Gastroesophageal sphincter (tissue), 4 donors: ENCODE measurements around the gene ACTR3C. TPM values are rescaled to one million over a fixed set of nuclear protein-coding genes. Genes with fewer than 3 reads are reported as not detected.
"Not testable (repeated sequence)": the region's sequence is repeated elsewhere in the genome, so short reads cannot be mapped to it uniquely, and the experiment has no call there.

Source experiments
- ATAC-seq: fragments of 150-250 bp; one replicate; pipeline ENCODE4 v1.9.1; 2016; ENCODE audit warnings: mild to moderate bottlenecking, moderate library complexity
- H3K27ac ChIP-seq, 4 donors: fragments of 200-600 bp; sonication (generic) in 3 of 4; 1 replicate in 3 of 4; 2 replicates in 1 of 4; pipeline ENCODE4 v1.5.1; 2016 to 2019
- H3K27me3 ChIP-seq: fragments of 200-600 bp; sonication (generic); one replicate; pipeline ENCODE4 v1.5.1; 2019
- H3K36me3 ChIP-seq, 2 donors: fragments of 200-600 bp; sonication (generic); one replicate each; pipeline ENCODE4 v1.5.1; 2019; ENCODE audit warnings: control low read depth in 1 of 2
- H3K4me1 ChIP-seq, 3 donors: fragments of 200-600 bp; sonication (generic); 1 replicate in 2 of 3; 2 replicates in 1 of 3; pipeline ENCODE4 v1.5.1; 2016 to 2019; ENCODE audit warnings: control low read depth in 2 of 3
- H3K4me3 ChIP-seq, 2 donors: fragments of 200-600 bp; sonication (generic); one replicate each; pipeline ENCODE4 v1.5.1; 2019; ENCODE audit warnings: mild to moderate bottlenecking in 1 of 2, moderate library complexity in 1 of 2
- H3K9me3 ChIP-seq, 3 donors: fragments of 200-600 bp; sonication (generic); one replicate each; pipeline ENCODE4 v1.5.1; 2017 to 2019; ENCODE audit warnings: control low read depth in 2 of 3
- EP300 ChIP-seq: sonication (generic); formaldehyde crosslinking; IDR thresholded peaks from one replicate; pipeline ENCODE4 v1.6.1; 2017; ENCODE audit warnings: antibody characterized with exemption, mild to moderate bottlenecking
- POLR2A ChIP-seq, 2 donors: fragments of 450-650 bp; IDR thresholded peaks; one replicate each; pipeline ENCODE4 v1.6.1; 2017; ENCODE audit warnings: antibody characterized with exemption in 2 of 2, mild to moderate bottlenecking in 2 of 2, moderate library complexity in 1 of 2
- POLR2AphosphoS5 ChIP-seq: sonication (generic); formaldehyde crosslinking; IDR thresholded peaks from one replicate; pipeline ENCODE4 v1.6.1; 2017; ENCODE audit warnings: antibody characterized with exemption
- WGBS, 2 donors: methylation state at CpG; one replicate each; pipeline ENCODE4 v1.1.5; 2018; ENCODE audit warnings: low coverage in 1 of 2; 5-methylcytosine and 5-hydroxymethylcytosine counted together
- total RNA-seq, 4 donors: library from RNA; depleted of rRNA; stranded (reverse); fragments of >200 nt; gene quantifications; one replicate each; pipeline ENCODE4 v1.1.0, GENCODE V29; 2016
- TF ChIP-seq, protein P1 (sequence below), 4 experiments: fragments of 200-600 bp in 2 of 4; fragments of 450-650 bp in 2 of 4; sonication (generic) in 1 of 4; IDR thresholded peaks; one replicate each; pipeline ENCODE4 v1.5.1; 2017 to 2019; ENCODE audit warnings: antibody characterized with exemption in 4 of 4, mild to moderate bottlenecking in 2 of 4, moderate library complexity in 2 of 4

Gene ACTR3C
- total RNA-seq, 4 donors from 2014 or later: 6.4 to 10.0 (median 8.1) TPM

- Histone ChIP-seq H3K4me1 (no peaks in the 10 kb centered on the region), H3K36me3 (no peaks in the 10 kb centered on the region), H3K27ac (no peak overlapping the region), H3K27me3 (no peaks in the 10 kb centered on the region), H3K4me3 (no peak overlapping the region), H3K9me3 (no peaks in the 10 kb centered on the region)
- no peak for ATAC-seq
- TF ChIP-seq POLR2A (IDR thresholded peaks at IDR 0.05) (no peak), POLR2AphosphoS5 (no peak), EP300 (no peak)
- TF ChIP-seq, protein P1, sequence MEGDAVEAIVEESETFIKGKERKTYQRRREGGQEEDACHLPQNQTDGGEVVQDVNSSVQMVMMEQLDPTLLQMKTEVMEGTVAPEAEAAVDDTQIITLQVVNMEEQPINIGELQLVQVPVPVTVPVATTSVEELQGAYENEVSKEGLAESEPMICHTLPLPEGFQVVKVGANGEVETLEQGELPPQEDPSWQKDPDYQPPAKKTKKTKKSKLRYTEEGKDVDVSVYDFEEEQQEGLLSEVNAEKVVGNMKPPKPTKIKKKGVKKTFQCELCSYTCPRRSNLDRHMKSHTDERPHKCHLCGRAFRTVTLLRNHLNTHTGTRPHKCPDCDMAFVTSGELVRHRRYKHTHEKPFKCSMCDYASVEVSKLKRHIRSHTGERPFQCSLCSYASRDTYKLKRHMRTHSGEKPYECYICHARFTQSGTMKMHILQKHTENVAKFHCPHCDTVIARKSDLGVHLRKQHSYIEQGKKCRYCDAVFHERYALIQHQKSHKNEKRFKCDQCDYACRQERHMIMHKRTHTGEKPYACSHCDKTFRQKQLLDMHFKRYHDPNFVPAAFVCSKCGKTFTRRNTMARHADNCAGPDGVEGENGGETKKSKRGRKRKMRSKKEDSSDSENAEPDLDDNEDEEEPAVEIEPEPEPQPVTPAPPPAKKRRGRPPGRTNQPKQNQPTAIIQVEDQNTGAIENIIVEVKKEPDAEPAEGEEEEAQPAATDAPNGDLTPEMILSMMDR (IDR thresholded peaks at IDR 0.05): no peak
Observed at GRCh38 chr7:150308575-150308974, 14.8 kb downstream of the ACTR3C start.

- Histone ChIP-seq H3K27me3 (no peaks in the 10 kb centered on the region), H3K27ac (no peak overlapping the region), H3K4me1 (no peaks in the 10 kb centered on the region), H3K4me3 (no peak overlapping the region), H3K36me3 (no peaks in the 10 kb centered on the region), H3K9me3 (no peaks in the 10 kb centered on the region)
- 84 to 88% methylated on average over 7 to 9 of the region's 9 CpGs for WGBS, 2 donors
- ATAC-seq: no peak
- TF ChIP-seq POLR2A (IDR thresholded peaks at IDR 0.05) (no peak), POLR2AphosphoS5 (no peak)
- TF ChIP-seq, protein P1 (IDR thresholded peaks at IDR 0.05): no peak
Observed at GRCh38 chr7:150307904-150308303, 15.4 kb downstream of the ACTR3C start.

GRCh38 chr7:150307129-150307528 lies 16.2 kb downstream of the ACTR3C start:
- 83% methylated on average over 3 of the region's 3 CpGs for WGBS, 2 donors
- H3K4me3 ChIP-seq: no peak overlapping the region

GRCh38 chr7:150306377-150306776 lies 17.0 kb downstream of the ACTR3C start:
- not testable (repeated sequence) for H3K36me3 ChIP-seq, H3K27me3 ChIP-seq, H3K4me3 ChIP-seq, ATAC-seq, H3K4me1 ChIP-seq, H3K9me3 ChIP-seq, H3K27ac ChIP-seq
- WGBS, 2 donors: 71 to 73% methylated on average over 4 of the region's 5 CpGs

More at GRCh38 chr7:150307129-150307528, 16.2 kb downstream of the ACTR3C start:
- no peak for ATAC-seq
- Histone ChIP-seq H3K4me1 (no peaks in the 10 kb centered on the region), H3K27me3 (no peaks in the 10 kb centered on the region), H3K27ac (no peak overlapping the region), H3K36me3 (no peaks in the 10 kb centered on the region), H3K9me3 (no peaks in the 10 kb centered on the region)
- no peak for TF ChIP-seq POLR2A (IDR thresholded peaks at IDR 0.05)
- TF ChIP-seq POLR2AphosphoS5: no peak
- TF ChIP-seq EP300: no peak
- TF ChIP-seq, protein P1 (IDR thresholded peaks at IDR 0.05): no peak

DNA sequence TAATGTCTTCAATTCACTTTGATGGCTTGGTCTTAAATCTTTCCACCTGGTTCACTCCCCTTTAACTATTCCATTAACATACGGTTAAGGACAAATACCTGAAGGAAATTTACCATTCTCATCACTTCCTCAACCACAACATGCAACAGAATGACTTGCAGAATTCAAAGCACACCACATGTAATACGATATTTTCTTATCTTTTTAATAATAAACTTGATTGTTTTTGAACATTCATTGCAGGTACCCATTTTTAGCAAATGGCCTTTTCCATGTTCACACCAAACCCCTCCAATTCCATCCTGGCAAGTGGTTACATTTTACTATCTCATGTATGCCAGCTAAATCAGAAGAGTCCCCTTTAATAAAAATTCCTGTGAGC lies 17.5 kb downstream of the ACTR3C start:
- not testable (repeated sequence) for H3K27ac ChIP-seq, H3K27me3 ChIP-seq, H3K4me3 ChIP-seq, H3K9me3 ChIP-seq, H3K36me3 ChIP-seq, ATAC-seq, H3K4me1 ChIP-seq
- WGBS, 2 donors: 64 to 82% methylated on average over 2 of the region's 2 CpGs

DNA sequence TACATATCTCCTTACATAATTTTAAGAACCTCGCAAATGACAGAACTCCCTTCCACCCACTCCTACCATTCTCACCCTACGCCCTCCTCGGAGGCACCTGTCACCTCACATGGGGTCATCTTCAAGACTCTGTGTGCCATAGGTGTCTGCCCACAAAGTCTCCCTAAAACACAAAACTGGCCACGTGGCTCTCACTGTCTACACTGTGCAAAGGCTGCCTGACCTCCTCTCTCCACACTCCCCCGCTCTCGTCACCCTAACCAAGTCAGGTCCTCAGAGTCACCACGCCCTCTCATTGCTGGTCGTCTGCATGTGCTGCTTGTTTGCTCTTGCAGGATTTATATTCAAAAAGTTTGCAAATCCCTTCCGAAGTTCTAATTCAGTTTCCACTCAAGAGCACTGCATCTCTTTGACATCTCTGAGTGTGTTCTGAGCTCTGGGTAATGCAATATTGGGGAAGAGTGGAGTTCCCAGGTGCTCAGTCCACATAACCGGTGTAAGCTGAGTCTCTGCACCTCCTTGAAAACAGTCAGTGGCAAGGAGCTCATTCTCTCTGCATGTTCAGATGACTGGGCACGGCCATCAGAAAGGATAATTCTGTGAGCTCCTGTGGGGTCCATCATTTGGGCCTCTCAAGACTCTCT lies 18.0 kb downstream of the ACTR3C start:
- 86 to 88% methylated on average over 4 to 10 of the region's 11 CpGs for WGBS, 2 donors
- ATAC-seq: peak; percentile 10
- not testable (repeated sequence) for H3K9me3 ChIP-seq, H3K27ac ChIP-seq, H3K4me3 ChIP-seq, H3K36me3 ChIP-seq, H3K4me1 ChIP-seq, H3K27me3 ChIP-seq

DNA sequence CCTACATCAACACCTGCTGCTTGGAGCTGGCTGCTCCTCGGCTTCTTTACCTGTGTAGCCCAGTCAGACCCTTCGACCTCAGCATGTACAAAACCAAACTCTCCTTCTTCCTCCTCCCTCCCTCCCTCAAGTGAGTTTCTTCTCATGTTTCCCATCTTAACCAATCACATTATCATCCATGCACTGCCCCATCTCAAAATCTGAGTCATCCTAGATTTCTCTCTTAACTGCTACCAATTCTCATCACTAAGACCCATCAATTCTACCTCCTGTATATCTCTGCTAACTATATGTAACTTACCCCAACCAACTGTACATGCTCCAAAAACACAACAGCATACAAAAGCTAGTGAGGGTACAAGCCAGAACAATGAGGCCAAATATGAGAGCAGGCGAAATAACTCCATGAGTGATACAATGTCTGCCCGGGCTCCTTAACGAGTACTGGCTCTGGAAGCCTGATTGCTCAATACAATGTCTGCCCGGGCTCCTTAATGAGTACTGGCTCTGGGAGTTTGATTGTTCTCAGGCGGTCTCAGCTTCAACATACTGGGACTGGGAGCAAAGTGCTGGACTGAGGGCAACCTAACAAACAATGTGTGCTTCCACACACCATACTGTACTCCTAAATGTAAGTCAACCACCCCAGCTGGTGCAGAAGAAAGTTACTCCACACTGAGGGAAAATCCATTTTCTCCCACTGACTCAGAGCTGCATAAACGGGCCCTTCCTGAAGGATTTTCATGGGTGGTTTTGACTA lies 18.7 kb downstream of the ACTR3C start:
- H3K36me3 ChIP-seq, H3K9me3 ChIP-seq, H3K4me1 ChIP-seq, H3K27me3 ChIP-seq, H3K4me3 ChIP-seq, H3K27ac ChIP-seq: not testable (repeated sequence)
- peak; percentile 13 for ATAC-seq
- WGBS, 2 donors: 74 to 88% methylated on average over 3 of the region's 8 CpGs

DNA sequence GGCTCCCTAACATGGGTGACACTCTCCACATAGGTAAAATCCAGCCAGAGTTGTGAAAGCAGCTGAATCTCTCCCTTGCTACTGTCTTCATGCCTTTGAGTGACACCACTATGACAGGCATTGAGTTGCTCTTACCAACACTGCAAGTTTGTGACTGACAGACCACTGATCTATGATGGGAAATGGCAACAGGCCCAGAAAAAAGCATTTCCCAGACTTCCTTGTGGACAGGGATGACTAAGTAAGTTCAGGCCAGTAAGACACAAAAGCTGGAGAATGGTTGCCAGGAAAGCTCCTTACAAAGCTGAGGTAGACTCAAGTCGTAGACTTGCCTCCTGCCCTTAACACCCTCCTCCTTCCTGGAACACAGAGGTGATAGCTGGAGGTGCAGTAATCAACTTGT lies 20.4 kb downstream of the ACTR3C start:
- not testable (repeated sequence) for ATAC-seq, H3K36me3 ChIP-seq, H3K9me3 ChIP-seq, H3K4me3 ChIP-seq, H3K27me3 ChIP-seq, H3K4me1 ChIP-seq, H3K27ac ChIP-seq
- WGBS, 2 donors: 33% methylated on average over 1 of the region's 1 CpG; no CpG with 5 or more reads in 1 of the 2 donors

- H3K4me3 ChIP-seq, ATAC-seq, H3K27me3 ChIP-seq: not testable (repeated sequence)
Observed at GRCh38 chr7:150297978-150298377, 25.4 kb downstream of the ACTR3C start.

GRCh38 chr7:150296802-150297201 lies 26.5 kb downstream of the ACTR3C start:
- not testable (repeated sequence) for H3K27me3 ChIP-seq, H3K36me3 ChIP-seq, H3K4me1 ChIP-seq, H3K9me3 ChIP-seq, ATAC-seq, H3K27ac ChIP-seq, H3K4me3 ChIP-seq
- 40% methylated on average over 1 of the region's 10 CpGs; no CpG with 5 or more reads in 1 of the 2 donors for WGBS, 2 donors

More at GRCh38 chr7:150297978-150298377, 25.4 kb downstream of the ACTR3C start:
- H3K9me3 ChIP-seq, H3K36me3 ChIP-seq, H3K4me1 ChIP-seq, H3K27ac ChIP-seq: not testable (repeated sequence)
